ENCODE measurements around the gene DUSP11. TPM values are rescaled to one million over a fixed set of nuclear protein-coding genes. Genes with fewer than 3 reads are reported as not detected.

The DUSP11 gene
- total RNA-seq, 1 donor from 2014 or later: 26.1 TPM

DNA sequence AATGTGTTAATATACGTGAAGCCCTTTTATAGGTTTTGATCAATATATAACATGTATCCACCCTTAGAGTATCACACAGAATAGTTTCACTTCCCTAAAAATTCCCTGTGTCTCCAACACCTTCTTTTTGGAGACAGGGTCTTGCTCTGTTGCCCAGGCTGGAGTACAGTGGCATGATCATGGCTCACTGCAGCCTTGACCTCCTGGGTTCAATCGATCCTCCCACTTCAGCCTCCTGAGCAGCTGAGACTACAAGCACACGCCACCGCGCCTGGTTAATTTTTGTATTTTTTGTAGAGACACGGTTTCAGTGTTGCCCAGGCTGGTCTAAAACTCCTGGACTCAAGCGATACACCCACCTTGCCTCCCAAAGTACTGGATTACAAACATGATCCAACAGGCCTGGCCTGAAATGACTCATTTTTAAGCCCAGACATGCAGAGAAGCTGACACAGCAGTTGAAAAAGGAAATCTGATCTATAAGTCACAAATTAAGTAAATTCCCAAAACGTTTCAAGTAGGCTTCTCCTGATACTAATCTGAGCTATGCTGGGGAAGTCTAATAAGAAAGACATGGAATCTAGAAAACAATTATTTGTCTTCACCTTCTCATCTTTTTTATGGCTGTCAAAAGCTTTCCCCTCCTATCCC is 2.9 kb downstream of the DUSP11 start:
- H3K27ac Mint-ChIP-seq: peak overlapping the region; percentile 79
- H3K36me3 Mint-ChIP-seq: peaks cover 36% of the 10 kb centered on the region
- peaks cover 5% of the 10 kb centered on the region for H3K4me1 Mint-ChIP-seq (ENCODE audit: unreplicated experiment)
- TF ChIP-seq, protein P1, sequence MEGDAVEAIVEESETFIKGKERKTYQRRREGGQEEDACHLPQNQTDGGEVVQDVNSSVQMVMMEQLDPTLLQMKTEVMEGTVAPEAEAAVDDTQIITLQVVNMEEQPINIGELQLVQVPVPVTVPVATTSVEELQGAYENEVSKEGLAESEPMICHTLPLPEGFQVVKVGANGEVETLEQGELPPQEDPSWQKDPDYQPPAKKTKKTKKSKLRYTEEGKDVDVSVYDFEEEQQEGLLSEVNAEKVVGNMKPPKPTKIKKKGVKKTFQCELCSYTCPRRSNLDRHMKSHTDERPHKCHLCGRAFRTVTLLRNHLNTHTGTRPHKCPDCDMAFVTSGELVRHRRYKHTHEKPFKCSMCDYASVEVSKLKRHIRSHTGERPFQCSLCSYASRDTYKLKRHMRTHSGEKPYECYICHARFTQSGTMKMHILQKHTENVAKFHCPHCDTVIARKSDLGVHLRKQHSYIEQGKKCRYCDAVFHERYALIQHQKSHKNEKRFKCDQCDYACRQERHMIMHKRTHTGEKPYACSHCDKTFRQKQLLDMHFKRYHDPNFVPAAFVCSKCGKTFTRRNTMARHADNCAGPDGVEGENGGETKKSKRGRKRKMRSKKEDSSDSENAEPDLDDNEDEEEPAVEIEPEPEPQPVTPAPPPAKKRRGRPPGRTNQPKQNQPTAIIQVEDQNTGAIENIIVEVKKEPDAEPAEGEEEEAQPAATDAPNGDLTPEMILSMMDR (conservative IDR thresholded peaks at IDR 0.05): no peak
- peak overlapping the region; percentile 44 for H3K4me3 Mint-ChIP-seq
- H3K27me3 Mint-ChIP-seq: no peaks in the 10 kb centered on the region
- no peaks in the 10 kb centered on the region for H3K9me3 Mint-ChIP-seq
- DNase-seq (ENCODE audit: extremely low spot score, unreplicated experiment): peak; percentile 22

DNA sequence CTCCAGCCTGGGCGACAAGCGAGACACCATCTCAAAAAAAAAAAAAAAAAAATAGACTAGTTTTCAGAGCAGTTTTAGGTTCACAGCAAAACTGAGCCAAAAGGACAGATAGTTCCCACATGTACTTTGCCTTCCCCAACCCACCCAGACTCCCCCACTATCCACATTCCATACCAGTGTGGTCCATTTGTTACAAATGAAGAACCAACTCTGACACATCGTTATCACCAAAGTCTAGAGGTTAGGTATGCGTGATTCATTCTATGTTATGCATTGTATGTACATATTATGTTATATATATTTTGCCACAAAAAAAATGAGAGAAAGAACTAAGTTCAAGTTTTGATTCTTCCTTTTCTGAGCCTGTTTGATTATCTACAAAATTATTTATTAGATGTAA is 3.5 kb downstream of the DUSP11 start:
- Mint-ChIP-seq H3K27me3 (no peaks in the 10 kb centered on the region), H3K4me3 (no peak overlapping the region), H3K27ac (no peak overlapping the region), H3K36me3 (peaks cover 37% of the 10 kb centered on the region), H3K9me3 (no peaks in the 10 kb centered on the region), H3K4me1 (ENCODE audit: unreplicated experiment) (peaks cover 5% of the 10 kb centered on the region)
- no peak for DNase-seq (ENCODE audit: extremely low spot score, unreplicated experiment)
- TF ChIP-seq, protein P1 (conservative IDR thresholded peaks at IDR 0.05): no peak

DNA sequence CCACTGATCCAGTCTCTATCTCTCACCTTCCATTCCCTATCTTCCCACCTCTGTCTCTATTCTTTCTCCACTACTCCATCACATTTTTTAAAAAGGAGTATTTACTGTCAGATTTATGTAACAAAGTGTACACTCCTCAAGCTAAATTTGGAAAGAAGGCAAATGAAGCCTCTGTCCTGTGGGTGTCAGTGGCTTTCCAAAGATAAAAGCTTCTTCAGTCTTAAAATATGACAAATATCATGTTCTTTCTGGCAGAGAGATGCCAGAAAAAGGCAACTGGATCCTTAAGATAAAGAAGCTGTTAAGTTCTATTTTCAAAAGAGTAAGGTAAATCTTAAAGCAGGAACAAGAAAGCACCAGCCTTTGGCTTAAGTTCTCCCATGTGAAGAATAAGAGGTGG is 7.1 kb downstream of the DUSP11 start:
- Mint-ChIP-seq H3K9me3 (no peaks in the 10 kb centered on the region), H3K27ac (no peak overlapping the region), H3K36me3 (peaks cover 54% of the 10 kb centered on the region), H3K27me3 (no peaks in the 10 kb centered on the region), H3K4me1 (ENCODE audit: unreplicated experiment) (no peaks in the 10 kb centered on the region), H3K4me3 (no peak overlapping the region)
- TF ChIP-seq, protein P1 (conservative IDR thresholded peaks at IDR 0.05): no peak
- DNase-seq (ENCODE audit: extremely low spot score, unreplicated experiment): no peak

DNA sequence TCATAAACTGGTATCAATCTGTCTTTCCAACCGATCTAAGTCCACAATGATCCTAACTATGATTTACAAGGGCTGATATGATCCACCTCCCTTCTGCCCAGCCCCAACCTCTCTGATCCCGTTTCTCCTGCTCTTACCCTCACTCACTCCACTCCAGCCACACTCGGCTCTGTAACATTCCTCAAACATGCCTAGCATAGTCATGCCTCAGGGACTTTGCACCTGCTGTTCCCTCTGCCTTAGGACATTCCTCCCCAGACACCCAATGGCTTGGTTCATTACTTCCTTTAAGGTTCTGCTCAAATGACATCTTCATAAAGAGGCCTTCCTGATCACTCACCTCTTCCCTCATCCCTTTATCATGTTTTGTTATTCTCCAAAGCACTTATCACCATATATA is 9.2 kb downstream of the DUSP11 start:
- Mint-ChIP-seq H3K4me3 (no peak overlapping the region), H3K27ac (no peak overlapping the region), H3K36me3 (peaks cover 56% of the 10 kb centered on the region), H3K4me1 (ENCODE audit: unreplicated experiment) (no peaks in the 10 kb centered on the region), H3K9me3 (no peaks in the 10 kb centered on the region), H3K27me3 (no peaks in the 10 kb centered on the region)
- TF ChIP-seq, protein P1 (conservative IDR thresholded peaks at IDR 0.05): no peak
- DNase-seq (ENCODE audit: extremely low spot score, unreplicated experiment): no peak

DNA sequence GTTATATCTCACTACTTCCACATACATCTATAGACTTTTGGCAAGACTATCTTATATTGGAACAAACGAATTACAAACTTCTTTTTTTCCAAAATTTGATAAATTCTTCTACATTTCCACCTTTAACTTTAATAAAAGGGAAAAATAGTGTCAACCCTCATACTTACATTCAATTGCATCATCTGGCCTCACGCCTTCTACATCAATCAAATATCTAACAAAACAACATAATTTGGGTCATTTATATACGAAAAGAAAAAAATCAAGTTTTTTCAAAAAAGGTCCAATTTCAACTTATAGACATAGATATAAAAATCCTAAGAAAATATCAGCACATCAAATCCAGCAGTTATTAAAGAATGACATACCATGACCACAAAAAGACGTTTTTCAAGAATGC is 12.9 kb downstream of the DUSP11 start:
- Mint-ChIP-seq H3K9me3 (no peaks in the 10 kb centered on the region), H3K4me1 (ENCODE audit: unreplicated experiment) (no peaks in the 10 kb centered on the region), H3K36me3 (peaks cover 42% of the 10 kb centered on the region), H3K27ac (no peak overlapping the region), H3K27me3 (no peaks in the 10 kb centered on the region), H3K4me3 (no peak overlapping the region)
- TF ChIP-seq, protein P1 (conservative IDR thresholded peaks at IDR 0.05): no peak
- DNase-seq (ENCODE audit: extremely low spot score, unreplicated experiment): no peak
